OCI-LY7 (cell line): ENCODE measurements around the gene ZNF564.
"Not testable (repeated sequence)": the region's sequence is repeated elsewhere in the genome, so short reads cannot be mapped to it uniquely, and the experiment has no call there.

Experiments used
- EZH2phosphoT487 ChIP-seq: fragments of 200-600 bp; sonication (generic); IDR thresholded peaks from 2 replicates; pipeline ENCODE4 v1.6.1; 2018; ENCODE audit warnings: low read depth, borderline replicate concordance, mild to moderate bottlenecking, mixed run types, antibody characterized with exemption, low read length, moderate library complexity, mixed read lengths
- TF ChIP-seq, protein P1 (sequence below): fragments of 200-600 bp; sonication (generic); conservative IDR thresholded peaks from 2 replicates; pipeline ENCODE4 v1.5.1; 2014; ENCODE audit warnings: mild to moderate bottlenecking, antibody characterized with exemption, low read length, moderate library complexity, mixed read lengths

DNA sequence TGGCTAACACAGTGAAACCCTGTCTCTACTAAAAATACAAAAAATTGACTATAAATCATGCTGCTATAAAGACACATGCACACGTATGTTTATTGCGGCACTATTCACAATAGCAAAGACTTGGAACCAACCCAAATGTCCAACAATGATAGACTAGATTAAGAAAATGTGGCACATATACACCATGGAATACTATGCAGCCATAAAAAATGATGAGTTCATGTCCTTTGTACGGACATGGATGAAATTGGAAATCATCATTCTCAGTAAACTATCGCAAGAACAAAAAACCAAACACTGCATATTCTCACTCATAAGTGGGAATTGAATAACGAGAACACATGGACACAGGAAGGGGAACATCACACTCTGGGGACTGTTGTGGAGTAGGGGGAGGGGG, 15.1 kb upstream of the ZNF564 start:
- TF ChIP-seq, protein P1, sequence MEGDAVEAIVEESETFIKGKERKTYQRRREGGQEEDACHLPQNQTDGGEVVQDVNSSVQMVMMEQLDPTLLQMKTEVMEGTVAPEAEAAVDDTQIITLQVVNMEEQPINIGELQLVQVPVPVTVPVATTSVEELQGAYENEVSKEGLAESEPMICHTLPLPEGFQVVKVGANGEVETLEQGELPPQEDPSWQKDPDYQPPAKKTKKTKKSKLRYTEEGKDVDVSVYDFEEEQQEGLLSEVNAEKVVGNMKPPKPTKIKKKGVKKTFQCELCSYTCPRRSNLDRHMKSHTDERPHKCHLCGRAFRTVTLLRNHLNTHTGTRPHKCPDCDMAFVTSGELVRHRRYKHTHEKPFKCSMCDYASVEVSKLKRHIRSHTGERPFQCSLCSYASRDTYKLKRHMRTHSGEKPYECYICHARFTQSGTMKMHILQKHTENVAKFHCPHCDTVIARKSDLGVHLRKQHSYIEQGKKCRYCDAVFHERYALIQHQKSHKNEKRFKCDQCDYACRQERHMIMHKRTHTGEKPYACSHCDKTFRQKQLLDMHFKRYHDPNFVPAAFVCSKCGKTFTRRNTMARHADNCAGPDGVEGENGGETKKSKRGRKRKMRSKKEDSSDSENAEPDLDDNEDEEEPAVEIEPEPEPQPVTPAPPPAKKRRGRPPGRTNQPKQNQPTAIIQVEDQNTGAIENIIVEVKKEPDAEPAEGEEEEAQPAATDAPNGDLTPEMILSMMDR = not testable (repeated sequence)
- TF ChIP-seq EZH2phosphoT487 = not testable (repeated sequence)
